ENCODE data around the gene EDN2. TPM values are rescaled to one million over a fixed set of nuclear protein-coding genes. Genes with fewer than 3 reads are reported as not detected.

The EDN2 gene
- total and polyA plus RNA-seq, 8 donors = 1.5 to 71.8 (median 2.5) TPM; not detected in 3

- no peak for DNase-seq
- H3K27me3 ChIP-seq = no peaks in the 10 kb centered on the region
- WGBS, 5 donors = 75 to 81% (median 79%) methylated on average over 10 of the region's 10 CpGs
- intact Hi-C loops (cut with DNase I; ENCODE audit: low total_unique reads) = no loop called here
- no peak overlapping the region for H3K4me3 ChIP-seq
- H3K36me3 ChIP-seq = no peaks in the 10 kb centered on the region
- H3K4me1 ChIP-seq = no peaks in the 10 kb centered on the region
- H3K27ac ChIP-seq = no peak overlapping the region
- H3K9me3 ChIP-seq = peaks cover 0 to 10% (median 5%) of the 10 kb centered on the region in 4 donors
- TF ChIP-seq POLR2A (IDR thresholded peaks at IDR 0.05) (no peak), POLR2AphosphoS5 (IDR thresholded peaks at IDR 0.05) (no peak), CTCF (IDR thresholded peaks at IDR 0.05) (no peak), EP300 (IDR thresholded peaks at IDR 0.05) (no peak)
Measured at GRCh38 chr1:41449326-41449921, 35.1 kb downstream of the EDN2 start.

- Histone ChIP-seq H3K36me3 (no peaks in the 10 kb centered on the region), H3K27ac (no peak overlapping the region), H3K4me3 (no peak overlapping the region), H3K27me3 (no peaks in the 10 kb centered on the region), H3K4me1 (no peaks in the 10 kb centered on the region), H3K9me3 (peaks cover 0 to 16% (median 11%) of the 10 kb centered on the region in 4 donors)
- intact Hi-C loops (cut with DNase I; ENCODE audit: low total_unique reads) = no loop called here
- DNase-seq = no peak
- 78 to 87% (median 83%) methylated on average over 4 of the region's 4 CpGs for whole genome bisulfite sequencing, 5 donors
- no peak for TF ChIP-seq POLR2AphosphoS5 (IDR thresholded peaks at IDR 0.05)
- TF ChIP-seq POLR2A (IDR thresholded peaks at IDR 0.05) = no peak
- TF ChIP-seq EP300 (IDR thresholded peaks at IDR 0.05) = no peak
- no peak for TF ChIP-seq CTCF (IDR thresholded peaks at IDR 0.05)
Measured at GRCh38 chr1:41448821-41449220, 35.7 kb downstream of the EDN2 start.

- H3K27ac ChIP-seq = no peak overlapping the region
- peaks cover 0 to 17% (median 11%) of the 10 kb centered on the region in 4 donors for H3K9me3 ChIP-seq
- WGBS, 5 donors = 78 to 88% (median 80%) methylated on average over 8 of the region's 8 CpGs
- H3K4me1 ChIP-seq = no peaks in the 10 kb centered on the region
- intact Hi-C loops (cut with DNase I; ENCODE audit: low total_unique reads) = no loop called here
- DNase-seq = no peak
- H3K4me3 ChIP-seq = no peak overlapping the region
- no peaks in the 10 kb centered on the region for H3K27me3 ChIP-seq
- TF ChIP-seq CTCF (IDR thresholded peaks at IDR 0.05) = no peak
- no peak for TF ChIP-seq POLR2AphosphoS5 (IDR thresholded peaks at IDR 0.05)
- TF ChIP-seq POLR2A (IDR thresholded peaks at IDR 0.05) = no peak
- TF ChIP-seq EP300 (IDR thresholded peaks at IDR 0.05) = no peak
- no peaks in the 10 kb centered on the region for H3K36me3 ChIP-seq
Measured at GRCh38 chr1:41447995-41448770, 36.3 kb downstream of the EDN2 start.

GRCh38 chr1:41446851-41447610 lies 37.5 kb downstream of the EDN2 start:
- intact Hi-C loops (cut with DNase I; ENCODE audit: low total_unique reads) = no loop called here
- Histone ChIP-seq H3K27me3 (no peaks in the 10 kb centered on the region), H3K4me1 (no peaks in the 10 kb centered on the region), H3K27ac (no peak overlapping the region), H3K4me3 (no peak overlapping the region), H3K9me3 (peaks cover 0 to 17% (median 11%) of the 10 kb centered on the region in 4 donors), H3K36me3 (no peaks in the 10 kb centered on the region)
- DNase-seq = no peak
- 53 to 68% (median 57%) methylated on average over 9 of the region's 9 CpGs for WGBS, 5 donors
- TF ChIP-seq EP300 (IDR thresholded peaks at IDR 0.05) = no peak
